ENCODE results near the gene NEGR1. TPM values are rescaled to one million over a fixed set of nuclear protein-coding genes. Genes with fewer than 3 reads are reported as not detected.

The NEGR1 gene
- total and polyA plus RNA-seq, 2 experiments from 2014 or later = 0.57 to 0.94 TPM

- no peaks in the 10 kb centered on the region for H3K36me3 Mint-ChIP-seq (ENCODE audit: low read depth)
- Histone ChIP-seq H3K27me3 (ENCODE audit: insufficient read depth) (no peaks in the 10 kb centered on the region), H2AFZ (no peak overlapping the region), H3K4me2 (no peak overlapping the region), H3K9me2 (ENCODE audit: insufficient read depth) (no peaks in the 10 kb centered on the region), H4K20me1 (replicated peaks; ENCODE audit: insufficient read depth) (no peaks in the 10 kb centered on the region), H3K4me3 (no peak overlapping the region), H3K36me3 (ENCODE audit: insufficient read depth) (no peaks in the 10 kb centered on the region), H3K27ac (ENCODE audit: low read depth) (no peak overlapping the region), H3F3A (replicated peaks; ENCODE audit: low read depth) (no peaks in the 10 kb centered on the region), H3K79me2 (replicated peaks; ENCODE audit: insufficient read depth) (no peaks in the 10 kb centered on the region), H3K4me1 (ENCODE audit: insufficient read depth) (no peaks in the 10 kb centered on the region)
- ATAC-seq = no peak
- no peak for DNase-seq (ENCODE audit: low spot score)
- no peak overlapping the region for H3K4me3 Mint-ChIP-seq
- H3K27ac Mint-ChIP-seq = no peak overlapping the region
- H3K9me3 Mint-ChIP-seq = no peaks in the 10 kb centered on the region
- no peaks in the 10 kb centered on the region for H3K4me1 Mint-ChIP-seq
- no peak for TF ChIP-seq POLR2AphosphoS5 (IDR thresholded peaks at IDR 0.05; ENCODE audit: low read depth)
- TF ChIP-seq EZH2phosphoT487 (IDR thresholded peaks at IDR 0.05; ENCODE audit: unreplicated experiment) = no peak
- no peak for TF ChIP-seq CTCF (conservative IDR thresholded peaks at IDR 0.05; ENCODE audit: low read depth in 2 of 2)
- TF ChIP-seq, protein P1, sequence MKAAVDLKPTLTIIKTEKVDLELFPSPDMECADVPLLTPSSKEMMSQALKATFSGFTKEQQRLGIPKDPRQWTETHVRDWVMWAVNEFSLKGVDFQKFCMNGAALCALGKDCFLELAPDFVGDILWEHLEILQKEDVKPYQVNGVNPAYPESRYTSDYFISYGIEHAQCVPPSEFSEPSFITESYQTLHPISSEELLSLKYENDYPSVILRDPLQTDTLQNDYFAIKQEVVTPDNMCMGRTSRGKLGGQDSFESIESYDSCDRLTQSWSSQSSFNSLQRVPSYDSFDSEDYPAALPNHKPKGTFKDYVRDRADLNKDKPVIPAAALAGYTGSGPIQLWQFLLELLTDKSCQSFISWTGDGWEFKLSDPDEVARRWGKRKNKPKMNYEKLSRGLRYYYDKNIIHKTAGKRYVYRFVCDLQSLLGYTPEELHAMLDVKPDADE (IDR thresholded peaks at IDR 0.05) = no peak
- no peak for TF ChIP-seq STAT1 (IDR thresholded peaks at IDR 0.05; ENCODE audit: unreplicated experiment)
- TF ChIP-seq NANOG (IDR thresholded peaks at IDR 0.05; ENCODE audit: borderline replicate concordance) = no peak
- TF ChIP-seq EZH2 (IDR thresholded peaks at IDR 0.05; ENCODE audit: low read depth, unreplicated experiment) = no peak
- TF ChIP-seq, protein P2, sequence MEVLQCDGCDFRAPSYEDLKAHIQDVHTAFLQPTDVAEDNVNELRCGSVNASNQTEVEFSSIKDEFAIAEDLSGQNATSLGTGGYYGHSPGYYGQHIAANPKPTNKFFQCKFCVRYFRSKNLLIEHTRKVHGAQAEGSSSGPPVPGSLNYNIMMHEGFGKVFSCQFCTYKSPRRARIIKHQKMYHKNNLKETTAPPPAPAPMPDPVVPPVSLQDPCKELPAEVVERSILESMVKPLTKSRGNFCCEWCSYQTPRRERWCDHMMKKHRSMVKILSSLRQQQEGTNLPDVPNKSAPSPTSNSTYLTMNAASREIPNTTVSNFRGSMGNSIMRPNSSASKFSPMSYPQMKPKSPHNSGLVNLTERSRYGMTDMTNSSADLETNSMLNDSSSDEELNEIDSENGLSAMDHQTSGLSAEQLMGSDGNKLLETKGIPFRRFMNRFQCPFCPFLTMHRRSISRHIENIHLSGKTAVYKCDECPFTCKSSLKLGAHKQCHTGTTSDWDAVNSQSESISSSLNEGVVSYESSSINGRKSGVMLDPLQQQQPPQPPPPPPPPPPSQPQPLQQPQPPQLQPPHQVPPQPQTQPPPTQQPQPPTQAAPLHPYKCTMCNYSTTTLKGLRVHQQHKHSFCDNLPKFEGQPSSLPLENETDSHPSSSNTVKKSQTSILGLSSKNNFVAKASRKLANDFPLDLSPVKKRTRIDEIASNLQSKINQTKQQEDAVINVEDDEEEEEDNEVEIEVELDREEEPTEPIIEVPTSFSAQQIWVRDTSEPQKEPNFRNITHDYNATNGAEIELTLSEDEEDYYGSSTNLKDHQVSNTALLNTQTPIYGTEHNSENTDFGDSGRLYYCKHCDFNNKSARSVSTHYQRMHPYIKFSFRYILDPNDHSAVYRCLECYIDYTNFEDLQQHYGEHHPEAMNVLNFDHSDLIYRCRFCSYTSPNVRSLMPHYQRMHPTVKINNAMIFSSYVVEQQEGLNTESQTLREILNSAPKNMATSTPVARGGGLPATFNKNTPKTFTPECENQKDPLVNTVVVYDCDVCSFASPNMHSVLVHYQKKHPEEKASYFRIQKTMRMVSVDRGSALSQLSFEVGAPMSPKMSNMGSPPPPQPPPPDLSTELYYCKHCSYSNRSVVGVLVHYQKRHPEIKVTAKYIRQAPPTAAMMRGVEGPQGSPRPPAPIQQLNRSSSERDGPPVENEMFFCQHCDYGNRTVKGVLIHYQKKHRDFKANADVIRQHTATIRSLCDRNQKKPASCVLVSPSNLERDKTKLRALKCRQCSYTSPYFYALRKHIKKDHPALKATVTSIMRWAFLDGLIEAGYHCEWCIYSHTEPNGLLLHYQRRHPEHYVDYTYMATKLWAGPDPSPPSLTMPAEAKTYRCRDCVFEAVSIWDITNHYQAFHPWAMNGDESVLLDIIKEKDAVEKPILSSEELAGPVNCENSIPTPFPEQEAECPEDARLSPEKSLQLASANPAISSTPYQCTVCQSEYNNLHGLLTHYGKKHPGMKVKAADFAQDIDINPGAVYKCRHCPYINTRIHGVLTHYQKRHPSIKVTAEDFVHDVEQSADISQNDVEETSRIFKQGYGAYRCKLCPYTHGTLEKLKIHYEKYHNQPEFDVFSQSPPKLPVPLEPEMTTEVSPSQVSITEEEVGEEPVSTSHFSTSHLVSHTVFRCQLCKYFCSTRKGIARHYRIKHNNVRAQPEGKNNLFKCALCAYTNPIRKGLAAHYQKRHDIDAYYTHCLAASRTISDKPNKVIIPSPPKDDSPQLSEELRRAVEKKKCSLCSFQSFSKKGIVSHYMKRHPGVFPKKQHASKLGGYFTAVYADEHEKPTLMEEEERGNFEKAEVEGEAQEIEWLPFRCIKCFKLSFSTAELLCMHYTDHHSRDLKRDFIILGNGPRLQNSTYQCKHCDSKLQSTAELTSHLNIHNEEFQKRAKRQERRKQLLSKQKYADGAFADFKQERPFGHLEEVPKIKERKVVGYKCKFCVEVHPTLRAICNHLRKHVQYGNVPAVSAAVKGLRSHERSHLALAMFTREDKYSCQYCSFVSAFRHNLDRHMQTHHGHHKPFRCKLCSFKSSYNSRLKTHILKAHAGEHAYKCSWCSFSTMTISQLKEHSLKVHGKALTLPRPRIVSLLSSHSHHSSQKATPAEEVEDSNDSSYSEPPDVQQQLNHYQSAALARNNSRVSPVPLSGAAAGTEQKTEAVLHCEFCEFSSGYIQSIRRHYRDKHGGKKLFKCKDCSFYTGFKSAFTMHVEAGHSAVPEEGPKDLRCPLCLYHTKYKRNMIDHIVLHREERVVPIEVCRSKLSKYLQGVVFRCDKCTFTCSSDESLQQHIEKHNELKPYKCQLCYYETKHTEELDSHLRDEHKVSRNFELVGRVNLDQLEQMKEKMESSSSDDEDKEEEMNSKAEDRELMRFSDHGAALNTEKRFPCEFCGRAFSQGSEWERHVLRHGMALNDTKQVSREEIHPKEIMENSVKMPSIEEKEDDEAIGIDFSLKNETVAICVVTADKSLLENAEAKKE (CRISPR knock-in tag; IDR thresholded peaks at IDR 0.05) = no peak
- H3K27me3 Mint-ChIP-seq (ENCODE audit: insufficient read depth, low read depth, poor library complexity) = no peaks in the 10 kb centered on the region
Observed at GRCh38 chr1:71582673-71583072, 699.7 kb downstream of the NEGR1 start.

Measured in GM23338 (cell line).